Keratinocyte (primary cell): Measurements from ENCODE around the gene TPGS1.
"Not testable (repeated sequence)": the region's sequence is repeated elsewhere in the genome, so short reads cannot be mapped to it uniquely, and the experiment has no call there.

ENCODE experiments used
- EZH2 ChIP-seq: IDR thresholded peaks from one replicate; pipeline ENCODE4 v1.6.1; 2012; ENCODE audit warnings: inconsistent platforms, mild to moderate bottlenecking, low read length, moderate library complexity
- TF ChIP-seq, protein P1 (sequence below), 3 experiments: IDR thresholded peaks in 1 of 3; conservative IDR thresholded peaks in 1 of 3; optimal IDR thresholded peaks in 1 of 3; 2 replicates in 2 of 3; 3 replicates in 1 of 3; pipeline versions ENCODE3 to v1.5.1; 2011; ENCODE audit warnings: low read length in 3 of 3, mild to moderate bottlenecking in 3 of 3, moderate library complexity in 2 of 3, control low read depth in 1 of 3, inconsistent platforms in 1 of 3; ENCODE audit not compliant: insufficient read depth in 2 of 3; ENCODE audit errors: extremely low read depth in 1 of 3

DNA sequence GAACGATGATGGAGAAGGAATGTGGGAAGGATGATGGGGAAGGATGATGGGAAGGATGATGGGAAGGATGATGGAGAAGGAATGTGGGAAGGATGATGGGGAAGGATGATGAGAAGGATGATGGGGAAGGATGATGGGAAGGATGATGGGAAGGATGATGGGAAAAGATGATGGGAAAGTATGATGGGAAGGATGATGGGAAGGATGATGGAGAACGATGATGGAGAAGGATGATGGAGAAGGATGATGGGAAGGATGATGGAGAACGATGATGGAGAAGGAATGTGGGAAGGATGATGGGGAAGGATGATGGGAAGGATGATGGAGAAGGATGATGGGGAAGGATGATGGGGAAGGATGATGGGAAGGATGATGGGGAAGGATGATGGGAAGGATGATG is 26.2 kb upstream of the TPGS1 start:
- TF ChIP-seq, protein P1, sequence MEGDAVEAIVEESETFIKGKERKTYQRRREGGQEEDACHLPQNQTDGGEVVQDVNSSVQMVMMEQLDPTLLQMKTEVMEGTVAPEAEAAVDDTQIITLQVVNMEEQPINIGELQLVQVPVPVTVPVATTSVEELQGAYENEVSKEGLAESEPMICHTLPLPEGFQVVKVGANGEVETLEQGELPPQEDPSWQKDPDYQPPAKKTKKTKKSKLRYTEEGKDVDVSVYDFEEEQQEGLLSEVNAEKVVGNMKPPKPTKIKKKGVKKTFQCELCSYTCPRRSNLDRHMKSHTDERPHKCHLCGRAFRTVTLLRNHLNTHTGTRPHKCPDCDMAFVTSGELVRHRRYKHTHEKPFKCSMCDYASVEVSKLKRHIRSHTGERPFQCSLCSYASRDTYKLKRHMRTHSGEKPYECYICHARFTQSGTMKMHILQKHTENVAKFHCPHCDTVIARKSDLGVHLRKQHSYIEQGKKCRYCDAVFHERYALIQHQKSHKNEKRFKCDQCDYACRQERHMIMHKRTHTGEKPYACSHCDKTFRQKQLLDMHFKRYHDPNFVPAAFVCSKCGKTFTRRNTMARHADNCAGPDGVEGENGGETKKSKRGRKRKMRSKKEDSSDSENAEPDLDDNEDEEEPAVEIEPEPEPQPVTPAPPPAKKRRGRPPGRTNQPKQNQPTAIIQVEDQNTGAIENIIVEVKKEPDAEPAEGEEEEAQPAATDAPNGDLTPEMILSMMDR (optimal IDR thresholded peaks at IDR 0.05 in 1 of 3, IDR thresholded peaks at IDR 0.05 in 1 of 3, conservative IDR thresholded peaks at IDR 0.05 in 1 of 3; ENCODE audit: extremely low read depth in 1 of 3, insufficient read depth in 2 of 3, low read length in 3 of 3) = not testable (repeated sequence)
- TF ChIP-seq EZH2 = not testable (repeated sequence)
